ENCODE measurements around the gene PCDHGA8.
A peak's percentile ranks its signal among the peaks of the same experiment; 100 is the strongest.

The PCDHGA8 gene

DNA sequence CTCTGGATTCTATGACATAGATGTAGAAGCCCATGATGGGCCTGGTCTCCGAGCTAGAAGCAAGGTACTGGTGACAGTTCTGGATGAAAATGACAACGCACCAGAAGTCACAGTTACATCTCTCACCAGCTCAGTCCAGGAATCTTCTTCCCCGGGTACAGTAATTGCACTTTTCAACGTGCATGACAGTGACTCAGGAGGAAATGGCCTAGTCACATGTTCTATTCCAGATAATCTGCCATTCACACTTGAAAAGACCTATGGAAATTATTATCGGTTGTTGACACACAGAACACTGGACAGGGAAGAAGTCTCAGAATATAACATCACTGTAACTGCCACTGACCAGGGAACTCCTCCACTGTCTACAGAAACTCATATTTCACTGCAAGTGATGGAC, 36.3 kb upstream of the PCDHGA8 start:
- Histone ChIP-seq H3K79me2 (ENCODE audit: insufficient read depth, low read length) (no peaks in the 10 kb centered on the region), H3K36me3 (ENCODE audit: insufficient read depth, low read length) (no peaks in the 10 kb centered on the region), H3K4me2 (ENCODE audit: insufficient read depth, low read length) (no peak overlapping the region), H3K9me3 (ENCODE audit: insufficient read depth, low read length, severe bottlenecking) (no peaks in the 10 kb centered on the region), H3K9ac (ENCODE audit: low read depth, low read length) (no peak overlapping the region), H4K20me1 (ENCODE audit: insufficient read depth, low read length) (no peaks in the 10 kb centered on the region), H3K27ac (ENCODE audit: low read length) (no peak overlapping the region), H3K4me3 (ENCODE audit: low read depth in 1 of 2, low read length in 2 of 2) (no peak overlapping the region), H3K4me1 (ENCODE audit: insufficient read depth, low read length) (peaks cover 3% of the 10 kb centered on the region; the same call in 1 of the 2 replicates), H2AFZ (ENCODE audit: low read depth, low read length) (no peak overlapping the region), H3K27me3 (ENCODE audit: insufficient read depth, low read length, poor library complexity) (no peaks in the 10 kb centered on the region)
- ATAC-seq (ENCODE audit: insufficient read depth, low read depth) (no peak), DNase-seq (no peak)
- no peak for TF ChIP-seq EZH2 (IDR thresholded peaks at IDR 0.05; ENCODE audit: borderline replicate concordance, low read depth, low read length, severe bottlenecking)
- TF ChIP-seq, protein P1, sequence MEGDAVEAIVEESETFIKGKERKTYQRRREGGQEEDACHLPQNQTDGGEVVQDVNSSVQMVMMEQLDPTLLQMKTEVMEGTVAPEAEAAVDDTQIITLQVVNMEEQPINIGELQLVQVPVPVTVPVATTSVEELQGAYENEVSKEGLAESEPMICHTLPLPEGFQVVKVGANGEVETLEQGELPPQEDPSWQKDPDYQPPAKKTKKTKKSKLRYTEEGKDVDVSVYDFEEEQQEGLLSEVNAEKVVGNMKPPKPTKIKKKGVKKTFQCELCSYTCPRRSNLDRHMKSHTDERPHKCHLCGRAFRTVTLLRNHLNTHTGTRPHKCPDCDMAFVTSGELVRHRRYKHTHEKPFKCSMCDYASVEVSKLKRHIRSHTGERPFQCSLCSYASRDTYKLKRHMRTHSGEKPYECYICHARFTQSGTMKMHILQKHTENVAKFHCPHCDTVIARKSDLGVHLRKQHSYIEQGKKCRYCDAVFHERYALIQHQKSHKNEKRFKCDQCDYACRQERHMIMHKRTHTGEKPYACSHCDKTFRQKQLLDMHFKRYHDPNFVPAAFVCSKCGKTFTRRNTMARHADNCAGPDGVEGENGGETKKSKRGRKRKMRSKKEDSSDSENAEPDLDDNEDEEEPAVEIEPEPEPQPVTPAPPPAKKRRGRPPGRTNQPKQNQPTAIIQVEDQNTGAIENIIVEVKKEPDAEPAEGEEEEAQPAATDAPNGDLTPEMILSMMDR (IDR thresholded peaks at IDR 0.05; ENCODE audit: borderline replicate concordance, extremely low read depth, low read length, poor library complexity, severe bottlenecking): no peak

- H2AFZ ChIP-seq (ENCODE audit: low read depth, low read length): no peak overlapping the region
- peaks cover 3% of the 10 kb centered on the region; the same call in 1 of the 2 replicates for H3K4me1 ChIP-seq (ENCODE audit: insufficient read depth, low read length)
- H3K79me2 ChIP-seq (ENCODE audit: insufficient read depth, low read length): no peaks in the 10 kb centered on the region
- no peak overlapping the region for H3K27ac ChIP-seq (ENCODE audit: low read length)
- DNase-seq: no peak
- H3K9ac ChIP-seq (ENCODE audit: low read depth, low read length): no peak overlapping the region
- H3K36me3 ChIP-seq (ENCODE audit: insufficient read depth, low read length): no peaks in the 10 kb centered on the region
- no peaks in the 10 kb centered on the region for H4K20me1 ChIP-seq (ENCODE audit: insufficient read depth, low read length)
- no peaks in the 10 kb centered on the region for H3K9me3 ChIP-seq (ENCODE audit: insufficient read depth, low read length, severe bottlenecking)
- no peak overlapping the region for H3K4me3 ChIP-seq (ENCODE audit: low read depth in 1 of 2, low read length in 2 of 2)
- no peak for TF ChIP-seq EZH2 (IDR thresholded peaks at IDR 0.05; ENCODE audit: borderline replicate concordance, low read depth, low read length, severe bottlenecking)
- TF ChIP-seq, protein P1 (IDR thresholded peaks at IDR 0.05; ENCODE audit: borderline replicate concordance, extremely low read depth, low read length, poor library complexity, severe bottlenecking): no peak
- no peak for ATAC-seq (ENCODE audit: insufficient read depth, low read depth)
- no peak overlapping the region for H3K4me2 ChIP-seq (ENCODE audit: insufficient read depth, low read length)
- H3K27me3 ChIP-seq (ENCODE audit: insufficient read depth, low read length, poor library complexity): no peaks in the 10 kb centered on the region
Measured at GRCh38 chr5:141356950-141357349, 35.5 kb upstream of the PCDHGA8 start.

DNA sequence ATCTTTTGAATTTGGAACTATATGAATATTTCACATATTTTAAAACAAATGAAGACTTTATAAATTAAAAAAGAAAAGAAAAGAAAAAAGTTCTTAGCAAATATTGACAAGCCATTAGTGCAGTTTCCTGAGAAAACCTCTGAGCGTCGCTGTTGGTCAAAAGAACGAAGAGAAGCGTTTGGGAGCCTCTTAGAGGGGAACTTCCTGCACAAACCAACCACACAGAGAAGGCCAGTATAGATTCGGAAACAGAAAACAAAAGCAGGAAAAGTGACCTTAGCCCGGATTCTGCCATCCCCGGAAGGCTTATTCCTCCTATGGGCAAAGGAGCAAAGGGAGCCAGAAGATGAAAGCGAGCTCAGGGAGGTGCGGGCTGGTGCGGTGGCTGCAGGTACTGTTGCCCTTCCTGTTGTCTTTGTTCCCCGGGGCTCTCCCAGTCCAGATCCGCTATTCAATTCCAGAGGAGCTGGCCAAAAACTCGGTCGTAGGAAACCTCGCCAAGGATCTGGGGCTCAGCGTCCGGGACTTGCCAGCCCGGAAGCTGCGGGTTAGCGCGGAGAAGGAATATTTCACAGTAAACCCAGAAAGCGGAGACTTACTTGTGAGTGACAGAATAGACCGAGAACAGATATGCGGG, 32.5 kb upstream of the PCDHGA8 start, which contains the start of gene PCDHGB2:
Gene PCDHGB2, plus strand, starts transcription at position 205 of the 637 bp plus-strand sequence. Its CDS starts 142 bp downstream, at position 347.
- no peaks in the 10 kb centered on the region for H3K9me3 ChIP-seq (ENCODE audit: insufficient read depth, low read length, severe bottlenecking)
- TF ChIP-seq, protein P1 (IDR thresholded peaks at IDR 0.05; ENCODE audit: borderline replicate concordance, extremely low read depth, low read length, poor library complexity, severe bottlenecking): peak; percentile 63
- no peak for TF ChIP-seq EZH2 (IDR thresholded peaks at IDR 0.05; ENCODE audit: borderline replicate concordance, low read depth, low read length, severe bottlenecking)
- no peaks in the 10 kb centered on the region for H3K79me2 ChIP-seq (ENCODE audit: insufficient read depth, low read length)
- ATAC-seq (ENCODE audit: insufficient read depth, low read depth): peak; percentile 74
- H3K27me3 ChIP-seq (ENCODE audit: insufficient read depth, low read length, poor library complexity): no peaks in the 10 kb centered on the region
- H3K27ac ChIP-seq (ENCODE audit: low read length): no peak within 1 kb of the TSS
- H3K4me2 ChIP-seq (ENCODE audit: insufficient read depth, low read length): peak within 1 kb of the TSS; percentile 33; the same call in 1 of the 2 replicates
- H4K20me1 ChIP-seq (ENCODE audit: insufficient read depth, low read length): no peaks in the 10 kb centered on the region
- peak within 1 kb of the TSS; percentile 53 for H2AFZ ChIP-seq (ENCODE audit: low read depth, low read length)
- H3K9ac ChIP-seq (ENCODE audit: low read depth, low read length): no peak within 1 kb of the TSS
- H3K4me1 ChIP-seq (ENCODE audit: insufficient read depth, low read length): peaks cover 3% of the 10 kb centered on the region; the same call in 1 of the 2 replicates
- H3K36me3 ChIP-seq (ENCODE audit: insufficient read depth, low read length): no peaks in the 10 kb centered on the region
- peak; percentile 37 for DNase-seq
- peak within 1 kb of the TSS in 1 of 2 experiments; percentile 30; a peak in 1 of 4 replicates for H3K4me3 ChIP-seq (ENCODE audit: low read depth in 1 of 2, low read length in 2 of 2)

Data from DND-41 (cell line).